NOMO-1 (cell line): Measurements from ENCODE around the gene ARRDC1.
"Not testable (repeated sequence)": the region's sequence is repeated elsewhere in the genome, so short reads cannot be mapped to it uniquely, and the experiment has no call there.

ENCODE experiments used
- DNase-seq, 2 experiments: peaks; one replicate each; lab custom pipeline; 2025; ENCODE audit not compliant: unreplicated experiment in 2 of 2; lab: John Stamatoyannopoulos, UW

Gene ARRDC1, protein sequence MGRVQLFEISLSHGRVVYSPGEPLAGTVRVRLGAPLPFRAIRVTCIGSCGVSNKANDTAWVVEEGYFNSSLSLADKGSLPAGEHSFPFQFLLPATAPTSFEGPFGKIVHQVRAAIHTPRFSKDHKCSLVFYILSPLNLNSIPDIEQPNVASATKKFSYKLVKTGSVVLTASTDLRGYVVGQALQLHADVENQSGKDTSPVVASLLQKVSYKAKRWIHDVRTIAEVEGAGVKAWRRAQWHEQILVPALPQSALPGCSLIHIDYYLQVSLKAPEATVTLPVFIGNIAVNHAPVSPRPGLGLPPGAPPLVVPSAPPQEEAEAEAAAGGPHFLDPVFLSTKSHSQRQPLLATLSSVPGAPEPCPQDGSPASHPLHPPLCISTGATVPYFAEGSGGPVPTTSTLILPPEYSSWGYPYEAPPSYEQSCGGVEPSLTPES

DNA sequence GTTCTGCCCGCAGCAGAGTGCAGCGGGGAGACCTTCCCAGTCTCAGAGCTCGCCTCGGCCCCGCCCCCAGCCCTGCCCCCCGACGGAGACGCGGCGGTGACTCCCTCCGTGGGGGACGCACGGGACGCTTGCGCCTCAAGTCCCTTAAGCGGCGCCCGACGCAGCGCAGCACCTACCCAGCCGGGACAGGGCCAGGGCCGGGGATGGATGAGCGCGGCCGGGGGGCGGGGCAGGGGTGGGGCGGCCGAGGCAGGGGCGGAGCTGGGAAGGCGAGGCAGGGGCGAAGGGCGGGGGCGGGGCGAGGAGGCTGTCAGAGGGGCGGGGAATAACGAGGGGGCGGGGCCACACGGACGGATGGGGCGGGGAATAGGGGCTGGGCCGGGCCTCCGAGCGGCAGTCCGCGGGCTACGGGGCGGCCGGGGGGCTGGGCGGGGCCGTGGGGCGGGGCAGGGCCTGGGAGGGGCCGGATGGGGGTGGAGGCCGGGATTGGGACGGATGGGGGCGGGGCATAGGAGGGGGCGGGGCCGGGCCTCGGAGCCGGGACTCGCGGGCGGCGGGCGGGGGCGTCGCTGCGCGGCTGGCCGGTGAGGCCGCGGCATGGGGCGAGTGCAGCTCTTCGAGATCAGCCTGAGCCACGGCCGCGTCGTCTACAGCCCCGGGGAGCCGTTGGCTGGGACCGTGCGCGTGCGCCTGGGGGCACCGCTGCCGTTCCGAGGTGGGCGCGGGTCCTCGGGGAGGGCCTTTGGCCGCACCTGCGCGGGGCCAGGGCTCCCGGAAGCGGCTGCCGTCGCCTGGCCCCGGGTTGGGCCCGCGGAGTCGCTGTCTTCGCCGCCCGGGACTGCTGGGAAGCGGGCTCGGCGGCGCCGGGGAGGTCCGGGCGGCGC lies at the start of gene ARRDC1:
TSS of gene ARRDC1 (plus strand) at position 566 of the 884 bp plus-strand sequence. CDS start at position 598, 32 bp downstream.
- peak; percentile 95 to 98 for DNase-seq

DNA sequence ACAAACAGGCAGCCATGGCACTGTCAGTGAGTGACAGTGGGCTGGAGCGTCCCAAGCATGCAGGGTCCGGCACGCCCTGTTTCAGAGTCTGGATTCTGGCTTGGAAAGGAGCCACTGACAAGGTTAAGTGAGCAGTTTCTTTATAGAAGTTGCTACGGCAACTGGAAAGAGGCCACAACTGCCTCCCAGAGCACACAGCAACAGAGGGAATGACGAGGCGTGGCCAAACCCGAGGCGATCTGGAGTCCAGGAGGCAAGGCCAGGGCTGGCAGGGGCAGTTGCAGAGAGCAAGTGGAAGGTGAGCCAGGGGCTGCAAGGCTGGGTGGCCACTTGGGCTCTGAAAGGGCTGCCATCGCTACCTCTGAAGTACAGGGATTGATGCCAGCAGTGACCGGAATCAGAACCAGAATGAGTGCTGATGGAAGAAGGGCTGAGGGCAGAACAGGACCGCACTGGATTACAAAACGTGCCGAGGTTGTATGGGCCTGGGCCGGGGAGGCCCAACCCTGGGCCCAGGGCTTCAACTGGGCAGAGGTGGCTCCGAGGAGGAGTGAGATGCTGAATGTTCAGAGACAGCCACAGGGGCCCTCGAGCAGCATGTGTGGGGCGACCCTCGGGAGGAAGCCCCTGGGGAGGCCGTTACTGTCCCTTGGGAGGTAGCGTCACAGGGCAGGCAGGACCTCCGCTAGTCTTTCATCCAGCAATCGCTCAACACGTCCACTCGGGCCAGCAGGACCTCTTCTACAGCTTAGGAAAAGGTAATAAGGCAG lies 49.2 kb upstream of the ARRDC1 start:
- DNase-seq = no peak

DNA sequence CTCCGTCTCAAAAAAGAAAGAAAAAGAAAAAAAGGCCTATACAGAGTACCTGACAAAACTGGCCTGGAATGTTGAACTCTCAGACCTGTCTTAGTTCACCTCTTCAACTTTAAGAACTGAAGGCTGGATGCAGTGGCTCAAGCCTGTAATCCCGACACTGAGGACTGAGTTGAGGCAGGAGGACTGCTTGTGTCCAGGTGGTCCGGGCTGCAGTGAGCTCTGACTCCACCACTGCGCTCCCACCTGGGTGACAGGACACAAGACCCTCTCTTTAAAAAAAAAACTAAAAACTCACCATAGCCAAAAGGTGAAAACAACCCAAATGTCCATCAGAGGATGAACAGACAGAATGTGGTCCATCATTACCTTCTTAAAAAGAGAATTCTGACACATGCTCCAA lies 47.4 kb upstream of the ARRDC1 start:
- DNase-seq = no peak

DNA sequence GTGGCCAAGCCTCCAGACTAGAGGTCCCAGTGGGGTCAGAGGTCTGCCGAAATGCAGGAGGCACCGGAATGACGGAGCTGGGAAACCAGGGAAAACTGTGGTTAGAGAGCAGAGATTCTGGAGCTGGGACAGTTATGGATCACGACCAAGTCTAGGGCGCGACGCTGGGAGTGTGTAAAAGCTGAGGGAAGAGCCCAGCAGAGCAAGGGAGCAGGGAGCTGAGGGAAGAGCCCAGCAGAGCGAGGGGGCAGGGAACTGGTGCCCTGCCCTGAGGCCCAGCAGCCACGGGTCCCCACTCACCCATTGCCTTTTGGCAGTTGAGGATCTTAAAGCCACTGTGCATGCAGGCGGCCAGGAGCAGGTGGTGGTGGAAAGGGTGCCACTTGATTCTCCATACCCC lies 41.4 kb upstream of the ARRDC1 start:
- DNase-seq = no peak

DNA sequence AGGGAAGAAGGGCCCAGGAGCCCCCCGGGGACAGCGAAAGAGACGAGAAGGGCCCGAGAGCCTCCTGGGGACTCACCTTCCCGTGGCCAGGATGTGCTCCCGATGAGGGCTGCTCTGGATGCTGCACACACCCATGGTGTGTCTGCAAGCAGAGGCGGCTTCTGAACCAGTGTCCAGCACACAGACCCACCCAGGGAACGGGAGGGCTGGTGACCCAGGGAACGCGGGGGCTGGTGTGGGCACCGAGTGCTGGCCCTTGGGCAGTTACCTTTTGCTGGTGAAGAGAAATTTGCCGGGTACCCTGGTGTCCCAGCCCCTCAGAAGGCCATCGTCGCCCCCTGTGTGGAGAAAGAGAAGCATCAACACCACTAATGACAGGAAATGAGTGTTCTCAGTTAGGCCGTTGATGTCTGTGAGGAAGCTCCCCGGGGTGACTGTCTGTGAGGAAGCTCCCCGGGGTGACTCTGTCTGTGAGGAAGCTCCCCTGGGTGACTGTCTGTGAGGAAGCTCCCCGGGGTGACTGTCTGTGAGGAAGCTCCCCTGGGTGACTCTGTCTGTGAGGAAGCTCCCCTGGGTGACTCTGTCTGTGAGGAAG lies 40.6 kb upstream of the ARRDC1 start:
- DNase-seq = peak in 1 of 2 experiments; percentile 22

DNA sequence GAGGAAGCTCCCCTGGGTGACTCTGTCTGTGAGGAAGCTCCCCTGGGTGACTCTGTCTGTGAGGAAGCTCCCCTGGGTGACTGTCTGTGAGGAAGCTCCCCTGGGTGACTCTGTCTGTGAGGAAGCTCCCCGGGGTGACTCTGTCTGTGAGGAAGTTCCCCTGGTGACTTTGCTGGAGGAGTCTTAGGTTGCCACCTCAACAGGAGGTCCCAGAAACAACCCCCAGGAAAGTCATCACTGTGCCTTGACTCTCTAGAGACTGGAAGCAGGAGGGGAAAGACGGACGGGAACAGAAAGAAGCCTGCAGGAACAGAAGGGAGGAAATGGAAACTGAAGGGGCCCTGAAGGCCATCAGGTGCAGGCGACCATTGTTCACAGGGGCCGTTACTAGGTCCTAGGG lies 37.0 kb upstream of the ARRDC1 start:
- not testable (repeated sequence) for DNase-seq

DNA sequence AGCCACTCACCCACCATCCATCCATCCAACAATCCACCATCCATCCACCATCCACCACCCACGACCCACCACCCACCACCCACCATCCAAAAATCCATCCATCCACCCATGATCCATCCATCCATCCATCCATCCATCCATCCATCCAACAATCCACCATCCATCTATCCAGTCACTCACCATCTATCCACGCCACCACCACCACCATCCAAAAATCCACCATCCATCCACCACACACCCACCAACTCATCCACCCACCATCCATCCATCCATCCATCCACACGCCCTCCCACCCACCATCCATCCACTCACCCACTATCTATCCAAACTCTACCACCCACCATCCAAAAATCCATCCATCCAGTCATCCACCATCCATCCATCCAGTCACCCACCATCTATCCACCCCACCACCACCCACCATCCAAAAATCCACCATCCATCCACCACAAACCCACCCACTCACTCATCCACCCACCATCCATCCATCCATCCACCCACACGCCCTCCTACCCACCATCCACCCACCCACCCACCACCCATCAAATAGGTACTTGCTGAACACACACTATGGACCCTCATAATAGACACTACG lies 35.8 kb upstream of the ARRDC1 start:
- DNase-seq = no peak

DNA sequence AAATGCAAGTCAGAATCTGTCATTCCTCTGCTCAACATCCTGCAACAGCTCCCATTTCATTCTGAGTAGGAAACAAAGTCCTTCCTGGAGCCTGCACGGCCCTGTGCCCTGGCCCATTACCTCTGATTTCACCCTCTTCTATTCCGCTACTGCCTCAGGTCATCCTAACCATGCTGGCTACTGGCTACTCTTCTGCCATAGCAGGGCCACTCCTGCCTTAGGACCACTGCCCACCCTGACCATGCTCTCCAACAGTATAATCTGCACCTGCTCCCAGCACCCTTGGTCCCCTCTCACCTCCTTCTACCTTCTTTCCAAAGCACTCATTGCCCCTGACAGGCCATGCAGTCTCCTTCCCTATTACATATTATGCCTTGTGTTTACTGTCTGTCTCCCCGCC lies 34.9 kb upstream of the ARRDC1 start:
- DNase-seq = no peak

DNA sequence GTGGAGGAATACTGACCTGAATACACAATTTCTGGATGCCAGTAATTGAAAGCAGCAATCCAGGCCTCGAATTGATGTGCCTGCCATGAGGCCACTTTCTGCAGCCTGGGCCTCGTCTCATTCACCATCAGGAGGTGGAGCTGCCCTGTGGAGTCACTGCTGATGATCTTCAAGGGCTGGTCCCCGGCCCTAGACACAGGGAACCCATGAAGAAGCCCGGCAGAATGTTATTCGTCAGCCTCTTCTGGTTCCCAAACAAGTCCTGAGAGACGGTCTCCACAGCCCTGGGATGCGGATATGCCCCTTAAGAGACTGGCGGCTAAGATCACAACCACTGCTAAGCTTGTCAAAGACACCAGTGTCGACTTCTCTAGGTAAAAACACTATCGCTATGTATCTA lies 31.3 kb upstream of the ARRDC1 start:
- no peak for DNase-seq

DNA sequence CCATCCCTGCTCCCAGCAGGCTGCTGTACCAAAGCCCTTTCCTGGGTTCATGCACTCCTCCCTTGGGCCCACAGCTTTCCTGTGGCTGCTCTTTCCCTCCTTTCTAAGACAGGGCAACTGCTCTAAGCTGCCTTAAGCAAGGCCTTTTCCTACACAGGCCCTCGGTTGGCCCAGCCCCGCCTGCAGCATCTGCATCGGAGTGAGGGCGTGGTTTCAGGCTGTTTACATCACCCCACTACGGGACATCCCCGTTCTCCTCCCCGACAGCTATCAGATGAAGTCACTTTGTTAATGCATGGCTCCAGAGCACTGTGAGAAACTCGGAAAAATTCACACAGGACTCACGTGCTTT lies 30.1 kb upstream of the ARRDC1 start:
- DNase-seq = peak; percentile 32 to 51

DNA sequence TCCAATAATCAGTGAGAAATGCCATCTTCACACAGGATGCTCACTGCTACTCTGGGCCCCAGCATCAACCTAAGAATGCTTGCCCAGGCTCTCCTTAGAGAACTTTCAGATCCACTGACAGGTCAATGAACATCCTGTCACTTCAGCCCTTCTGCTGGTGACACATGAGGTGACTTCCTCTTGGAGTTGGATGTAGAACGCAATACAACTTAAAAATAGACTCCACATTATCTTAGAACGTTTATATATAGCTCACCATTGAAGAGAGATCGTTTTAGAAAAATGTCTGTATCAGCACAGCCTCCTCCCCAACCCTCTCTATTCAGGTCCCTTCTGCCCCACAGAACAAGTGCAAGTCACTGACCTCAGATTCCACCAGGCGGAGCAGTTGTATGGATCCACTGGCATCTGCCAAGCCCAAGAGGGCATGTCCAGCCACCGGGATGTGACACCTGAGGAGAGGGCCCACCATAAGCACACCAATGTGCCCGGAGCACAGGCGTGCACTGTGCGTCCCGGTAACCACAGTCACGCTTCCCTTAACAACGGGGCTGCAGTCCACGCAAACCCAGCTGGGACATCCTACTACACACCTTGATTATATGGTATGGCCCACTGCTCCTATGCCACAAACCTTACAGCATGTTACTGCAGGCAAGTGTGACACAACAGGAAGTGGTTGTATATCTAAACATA lies 29.6 kb upstream of the ARRDC1 start:
- DNase-seq = peak; percentile 40 to 78

DNA sequence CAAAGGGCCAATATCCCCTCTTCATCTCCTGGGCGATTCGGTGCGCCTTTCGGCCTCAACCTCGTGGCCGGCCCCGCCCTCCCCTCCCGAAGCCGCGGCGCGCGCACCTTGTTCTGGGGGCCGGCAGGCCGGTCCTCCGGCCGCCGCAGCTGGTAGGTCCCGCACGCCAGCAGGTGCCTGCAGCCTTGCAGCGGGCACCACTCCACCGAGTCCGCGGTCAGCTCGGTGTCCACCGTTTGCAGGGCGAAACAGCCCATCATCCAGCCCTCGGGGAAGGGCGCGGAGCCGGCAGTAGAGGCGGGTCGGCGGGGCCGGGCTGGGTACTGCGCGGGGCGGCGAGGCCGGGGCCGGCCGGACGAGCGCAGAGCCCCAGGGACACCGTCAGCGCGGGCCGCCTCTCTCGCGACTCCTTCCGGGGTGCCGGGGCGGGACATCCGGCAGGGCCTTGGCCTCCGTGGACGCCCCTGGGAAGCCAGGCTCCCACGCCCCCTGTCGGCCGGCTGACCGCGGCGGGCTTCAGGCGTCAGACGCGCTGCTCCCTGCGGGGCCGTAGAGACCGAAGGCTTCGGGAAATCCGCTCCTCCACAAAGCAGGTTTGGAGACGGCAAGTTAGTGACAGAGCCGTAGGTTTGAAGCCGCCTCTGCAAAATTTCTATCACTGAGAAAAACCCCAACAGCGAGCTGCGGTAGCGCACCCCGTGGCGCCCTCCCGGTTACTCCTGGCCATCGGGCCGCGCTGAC lies 26.8 kb upstream of the ARRDC1 start, which contains the start of gene DPH7:
TSS of gene DPH7 (minus strand) at position 408 of the 741 bp plus-strand sequence. CDS start at position 260, 148 bp downstream.
- peak; percentile 90 to 97 for DNase-seq

DNA sequence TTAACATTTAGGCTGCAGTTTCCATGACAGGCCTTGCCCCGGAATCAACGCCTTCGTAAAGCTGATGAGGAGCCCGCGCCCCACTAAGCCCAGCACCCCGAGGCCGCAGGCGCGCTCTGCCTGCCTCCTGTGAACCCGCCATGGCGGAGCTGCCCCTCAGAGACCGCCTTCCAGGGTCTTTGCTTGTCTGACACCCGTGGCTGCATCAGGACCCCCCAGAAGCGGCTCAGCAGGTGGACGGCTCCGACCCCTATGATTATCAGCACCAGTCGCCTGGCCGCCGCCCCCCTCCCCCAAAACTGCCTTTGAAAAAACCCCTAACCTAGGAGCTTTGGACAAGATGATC lies 26.3 kb upstream of the ARRDC1 start:
- DNase-seq = no peak

DNA sequence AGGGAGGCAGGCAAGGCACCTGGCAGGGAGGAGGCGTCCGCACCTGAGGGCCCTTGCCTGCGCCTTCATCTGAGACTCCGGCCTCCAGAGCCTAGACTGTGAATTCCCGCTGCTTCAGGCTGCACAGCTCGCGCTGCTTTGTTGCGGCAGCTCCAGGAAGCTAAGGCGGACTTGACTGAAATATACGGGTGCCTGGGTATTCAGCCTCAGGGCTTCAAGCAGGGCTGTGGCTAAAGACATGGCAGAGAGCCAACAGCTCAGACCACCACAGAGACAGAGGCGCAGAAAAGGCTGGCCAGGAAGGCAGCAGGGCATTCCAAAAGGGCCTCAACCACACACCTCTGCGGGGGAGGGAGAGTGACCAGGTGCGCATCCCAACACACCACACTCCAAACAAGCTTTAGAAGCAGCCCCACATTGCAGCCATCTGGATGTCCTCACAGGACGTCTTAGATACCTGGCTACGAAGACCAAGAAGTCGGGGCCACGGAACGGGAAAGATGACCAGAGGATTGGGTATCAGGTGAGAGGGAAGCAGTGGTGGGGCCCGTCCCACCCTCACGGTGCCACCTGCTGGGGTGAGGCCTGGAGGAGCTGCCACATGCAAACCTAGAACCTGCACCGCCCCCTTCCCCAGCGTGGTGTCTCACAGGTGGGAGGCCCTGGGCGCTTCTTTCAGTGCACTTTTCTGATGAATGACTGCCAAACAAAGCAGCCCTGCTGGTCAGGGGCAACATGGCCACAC lies 25.1 kb upstream of the ARRDC1 start:
- no peak for DNase-seq

DNA sequence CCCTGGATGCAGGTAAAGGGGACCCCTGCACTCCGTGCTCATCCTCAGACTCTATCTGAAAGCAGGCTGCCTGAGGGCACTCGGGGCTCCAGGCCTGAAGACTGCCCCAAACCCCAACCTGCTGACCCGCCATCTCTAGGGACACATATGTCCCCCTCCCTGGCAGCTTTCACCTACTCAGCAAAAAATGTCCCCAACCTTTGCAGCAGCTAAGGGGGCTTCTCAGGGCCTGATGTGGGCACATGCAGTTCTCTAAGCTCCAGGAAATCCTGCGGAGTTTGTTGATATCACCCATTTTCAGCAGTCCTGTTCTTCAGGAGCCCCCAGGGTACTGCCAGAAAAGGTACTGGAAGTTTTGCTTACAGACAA lies 24.5 kb upstream of the ARRDC1 start:
- DNase-seq = no peak

DNA sequence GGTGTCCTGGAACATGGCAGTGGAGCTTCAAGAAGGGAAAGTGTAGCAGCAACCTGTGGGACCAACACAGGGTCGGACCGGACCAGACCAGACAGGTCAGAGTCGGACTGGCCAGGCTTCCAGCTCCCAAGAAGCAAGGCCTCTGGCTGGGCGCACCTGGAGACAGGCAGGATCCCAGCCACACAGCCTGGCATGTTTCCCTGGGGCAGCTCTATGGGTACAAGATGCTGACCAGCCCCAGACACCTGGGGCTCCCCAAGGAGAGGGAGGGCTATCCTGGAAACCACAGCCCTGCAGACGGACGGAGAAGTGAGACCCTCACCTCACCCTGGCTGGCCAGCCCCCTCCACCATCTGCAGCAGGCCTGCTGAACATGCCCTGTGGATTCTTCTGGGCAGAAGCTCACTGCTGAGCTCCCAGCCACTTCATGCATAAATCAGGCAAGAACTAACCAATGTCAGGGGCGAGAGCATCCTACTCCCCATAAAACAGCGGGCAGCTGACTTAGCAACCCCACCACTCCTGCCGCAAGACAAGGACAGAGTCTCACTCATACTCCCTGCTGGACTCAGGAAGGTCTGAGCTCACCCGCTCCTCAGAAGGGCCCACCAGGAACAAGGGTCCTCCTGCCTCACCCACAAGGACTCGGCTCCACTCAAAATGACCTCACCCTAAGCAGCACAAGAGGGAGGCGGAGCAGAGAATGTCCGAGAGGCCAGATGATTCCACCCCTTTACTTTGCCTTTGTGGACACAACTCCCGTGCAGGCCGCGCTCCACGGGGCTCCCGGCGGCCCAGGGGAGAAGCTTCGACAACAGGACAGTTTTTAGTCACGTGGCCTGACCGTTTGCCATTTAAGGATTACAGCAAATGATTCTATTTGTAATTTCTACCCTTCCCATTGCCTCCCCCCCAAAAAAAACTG lies 23.9 kb upstream of the ARRDC1 start:
- no peak for DNase-seq

DNA sequence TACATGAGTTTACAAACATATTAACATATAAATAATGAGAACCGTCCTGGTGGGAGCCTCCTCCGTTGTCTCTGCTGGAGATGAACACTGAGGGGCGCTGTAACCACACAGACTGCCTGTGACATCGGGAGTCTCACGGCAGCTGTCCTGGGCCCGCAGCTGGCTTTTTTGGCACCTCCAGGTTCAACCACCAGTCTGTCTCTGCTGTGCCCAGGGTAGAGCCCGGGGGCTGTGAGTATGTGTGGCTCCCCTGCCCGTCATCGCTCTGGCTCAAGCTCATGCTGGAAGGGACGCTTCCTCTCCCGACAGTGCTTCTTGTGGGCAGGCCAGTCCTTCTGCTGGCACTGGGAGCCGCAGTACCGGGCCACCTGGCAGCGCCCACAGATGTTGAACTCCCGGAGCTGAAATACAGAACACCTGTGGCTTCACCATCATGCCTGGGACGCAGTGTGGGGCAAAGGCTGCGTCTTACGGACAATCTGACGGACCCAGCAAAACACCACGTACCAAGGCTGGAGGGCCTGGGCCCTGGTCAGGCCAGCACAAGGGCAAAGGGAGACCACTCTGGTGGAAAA lies 23.1 kb upstream of the ARRDC1 start:
- DNase-seq = peak in 1 of 2 experiments; percentile 31
